ENCODE data around the gene ELOVL3. TPM values are rescaled to one million over a fixed set of nuclear protein-coding genes. Genes with fewer than 3 reads are reported as not detected.
"Not testable (repeated sequence)": the region's sequence is repeated elsewhere in the genome, so short reads cannot be mapped to it uniquely, and the experiment has no call there.

ELOVL3 gene, protein sequence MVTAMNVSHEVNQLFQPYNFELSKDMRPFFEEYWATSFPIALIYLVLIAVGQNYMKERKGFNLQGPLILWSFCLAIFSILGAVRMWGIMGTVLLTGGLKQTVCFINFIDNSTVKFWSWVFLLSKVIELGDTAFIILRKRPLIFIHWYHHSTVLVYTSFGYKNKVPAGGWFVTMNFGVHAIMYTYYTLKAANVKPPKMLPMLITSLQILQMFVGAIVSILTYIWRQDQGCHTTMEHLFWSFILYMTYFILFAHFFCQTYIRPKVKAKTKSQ
- total RNA-seq (0.35 TPM), polyA plus RNA-seq (ENCODE audit: insufficient read depth in 1 of 8, insufficient read length in 8 of 8, low replicate concordance in 1 of 8) (1 to 10 TPM in 1 of 8 donors, under 1 TPM in 7; 0.46 to 1.1 (median 0.60) TPM)
- long read RNA-seq, donor 1: 0 reads
- long read RNA-seq, donor 2: 0 reads
- long read RNA-seq, donor 3: 0 reads
- long read RNA-seq, donor 4: 0 reads
- long read RNA-seq, donor 5: 0 reads
- long read RNA-seq, donor 6, partial matches to known transcripts: 0 of 1 reads
- long read RNA-seq, donor 6, other reads (novel, unspliced or antisense): 0 of 1 reads
- long read RNA-seq, donor 7, partial matches to known transcripts: 0 of 1 reads
- long read RNA-seq, donor 7, other reads (novel, unspliced or antisense): 0 of 1 reads
- long read RNA-seq, donor 8: 0 reads
- long read RNA-seq, donor 9: 0 reads
- long read RNA-seq, donor 10: 0 reads
- long read RNA-seq, donor 11: 0 reads

DNA sequence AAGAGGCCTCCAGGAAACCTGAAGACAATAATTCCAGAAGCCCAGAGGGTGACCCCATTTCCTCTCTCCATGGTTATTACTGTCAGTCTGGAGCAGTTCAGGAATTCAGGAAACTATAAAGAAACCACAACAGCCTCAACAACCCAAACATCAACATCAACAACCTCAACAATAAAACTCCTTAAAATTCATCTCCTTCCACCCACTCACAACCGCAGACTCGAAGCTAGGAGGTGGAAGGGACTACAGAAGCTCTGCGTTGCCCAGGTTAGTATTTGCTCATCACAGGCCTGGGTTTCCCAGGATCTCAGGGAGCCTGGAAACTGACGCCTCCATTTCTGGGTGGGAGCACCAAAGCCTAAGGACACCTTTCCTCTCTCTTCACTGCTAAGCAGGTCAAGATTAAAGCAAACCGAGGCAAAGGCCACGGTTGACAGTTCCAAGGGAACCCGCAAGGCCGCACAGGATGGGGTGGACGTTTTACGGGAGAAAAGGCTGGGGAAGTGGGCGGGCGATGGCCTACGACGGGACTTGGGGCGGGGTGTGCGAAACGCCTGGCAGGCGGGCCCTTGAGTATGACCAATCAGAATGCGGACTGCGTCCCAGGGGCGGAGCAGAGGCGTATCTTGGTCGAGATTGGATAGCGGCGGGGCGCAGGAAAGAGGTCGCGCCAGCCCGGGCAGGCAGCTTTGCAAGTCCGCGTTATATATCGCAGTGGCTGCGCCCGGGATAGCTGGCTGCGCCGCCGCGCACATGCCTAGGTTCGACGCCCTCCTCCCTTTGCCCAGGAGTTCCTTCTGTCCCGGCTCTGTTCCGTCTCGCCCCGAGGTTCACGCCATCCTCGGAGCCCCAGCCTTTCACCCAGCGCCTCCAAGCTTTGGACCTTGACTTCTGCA is at the start of gene ELOVL3:
ELOVL3 (plus strand) TSS at position 654 of the 896 bp plus-strand sequence. CDS start 250 bp downstream, outside the sequence.
- peak within 1 kb of the TSS; percentile 31 for H3K4me3 ChIP-seq (ENCODE audit: low read length)
- no peaks in the 10 kb centered on the region for H3K9me3 ChIP-seq (replicated peaks; ENCODE audit: control insufficient read depth, low read depth, low read length)
- under 1% methylated on average over 33 of the region's 47 CpGs for WGBS (ENCODE audit: insufficient coverage)

DNA sequence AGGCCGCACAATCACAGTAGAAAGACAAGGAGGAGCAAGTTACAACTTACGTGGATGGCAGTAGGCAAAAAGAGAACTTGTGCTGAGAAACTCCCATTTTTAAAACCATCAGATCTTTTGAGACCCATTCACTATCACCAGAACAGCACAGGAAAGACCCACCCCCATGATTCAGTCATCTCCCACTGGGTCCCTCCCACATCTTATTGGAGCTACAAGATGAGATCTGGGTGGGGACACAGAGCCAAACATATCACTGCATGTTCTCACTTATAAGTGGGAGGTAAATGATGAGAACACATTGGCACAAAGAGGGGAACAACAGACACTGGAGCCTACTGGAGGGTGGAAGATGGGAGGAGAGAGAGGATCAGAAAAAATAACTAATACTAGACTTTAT is 41.5 kb upstream of the ELOVL3 start:
- DNase-seq: no peak
- Histone ChIP-seq H3K27me3 (ENCODE audit: control insufficient read depth, insufficient read depth, low read length) (no peaks in the 10 kb centered on the region), H3K4me1 (ENCODE audit: control insufficient read depth, insufficient read depth, low read length) (no peaks in the 10 kb centered on the region), H3K36me3 (ENCODE audit: control insufficient read depth, insufficient read depth, low read length) (no peaks in the 10 kb centered on the region), H3K27ac (ENCODE audit: low read length) (no peak overlapping the region), H3K4me3 (ENCODE audit: low read length) (no peak overlapping the region), H3K9me3 (replicated peaks; ENCODE audit: control insufficient read depth, low read depth, low read length) (peaks cover 2% of the 10 kb centered on the region)
- no CpG with 5 or more reads among the region's 2 CpGs for WGBS (ENCODE audit: insufficient coverage)

More for the DNA sequence above, at the start of gene ELOVL3:
- Histone ChIP-seq H3K36me3 (ENCODE audit: control insufficient read depth, insufficient read depth, low read length) (peaks cover 10% of the 10 kb centered on the region), H3K27me3 (ENCODE audit: control insufficient read depth, insufficient read depth, low read length) (peaks cover 17% of the 10 kb centered on the region), H3K4me1 (ENCODE audit: control insufficient read depth, insufficient read depth, low read length) (peaks cover 27% of the 10 kb centered on the region), H3K27ac (ENCODE audit: low read length) (peak within 1 kb of the TSS; percentile 91)
- DNase-seq: peak; percentile 98

DNA sequence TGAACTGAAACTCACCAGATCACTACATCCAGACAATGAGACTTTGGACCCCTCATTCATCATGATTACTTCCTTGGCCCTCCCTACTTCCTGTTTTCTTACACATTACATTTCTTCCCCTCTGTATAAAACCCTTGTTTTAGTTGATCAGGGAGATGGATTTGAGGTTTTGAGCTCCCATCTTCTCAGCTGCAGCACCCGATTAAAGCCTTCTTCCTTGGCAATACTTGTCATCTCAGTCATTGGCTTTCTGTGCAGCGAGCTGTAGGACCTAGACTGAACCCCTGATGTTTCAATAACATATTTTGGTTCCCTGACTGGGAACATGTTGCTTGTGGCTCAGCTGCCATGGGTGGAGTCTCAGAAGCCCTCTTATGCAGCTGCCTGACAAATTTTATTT is 40.8 kb upstream of the ELOVL3 start:
- DNase-seq: no peak
- H3K27me3 ChIP-seq (ENCODE audit: control insufficient read depth, insufficient read depth, low read length): no peaks in the 10 kb centered on the region
- no peak overlapping the region for H3K27ac ChIP-seq (ENCODE audit: low read length)
- H3K36me3 ChIP-seq (ENCODE audit: control insufficient read depth, insufficient read depth, low read length): no peaks in the 10 kb centered on the region
- no peak overlapping the region for H3K4me3 ChIP-seq (ENCODE audit: low read length)
- no peaks in the 10 kb centered on the region for H3K4me1 ChIP-seq (ENCODE audit: control insufficient read depth, insufficient read depth, low read length)
- 20% methylated on average over 1 of the region's 2 CpGs for WGBS (ENCODE audit: insufficient coverage)
- peaks cover 2% of the 10 kb centered on the region for H3K9me3 ChIP-seq (replicated peaks; ENCODE audit: control insufficient read depth, low read depth, low read length)

DNA sequence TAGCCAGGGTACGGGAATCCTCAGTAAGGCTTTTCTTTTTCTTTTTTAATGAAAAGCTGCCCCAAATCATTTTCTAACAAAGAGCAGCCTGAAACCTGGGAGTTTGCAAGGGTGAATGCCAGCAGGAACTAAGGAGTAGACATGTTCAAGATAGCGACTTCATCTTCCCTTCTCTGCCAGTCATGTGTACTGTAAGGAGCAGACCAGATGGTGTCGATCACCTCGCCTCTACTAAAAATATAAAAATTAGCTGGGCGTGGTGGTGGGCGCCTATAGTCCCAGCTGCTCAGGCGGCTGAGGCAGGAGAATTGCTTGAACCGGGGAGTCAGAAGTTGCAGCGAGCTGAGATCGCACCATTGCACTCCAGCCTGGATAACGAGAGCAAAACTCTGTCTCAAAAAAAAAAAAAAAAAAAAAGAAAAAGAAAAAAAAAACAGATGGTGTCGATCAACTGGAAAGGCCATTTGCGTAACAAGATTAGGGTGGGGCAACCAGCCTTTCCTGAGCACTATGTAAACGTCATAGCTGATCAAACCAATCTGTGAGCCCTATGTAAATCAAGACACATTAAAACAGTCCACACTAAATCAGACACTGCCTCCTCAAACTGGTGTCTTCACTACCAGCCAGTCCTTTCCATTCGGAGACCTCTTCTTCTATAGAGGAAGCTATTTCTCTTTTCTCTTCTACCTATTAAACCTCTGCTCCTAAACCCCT is 40.1 kb upstream of the ELOVL3 start:
- Histone ChIP-seq H3K27me3 (ENCODE audit: control insufficient read depth, insufficient read depth, low read length) (no peaks in the 10 kb centered on the region), H3K9me3 (replicated peaks; ENCODE audit: control insufficient read depth, low read depth, low read length) (peaks cover 2% of the 10 kb centered on the region), H3K36me3 (ENCODE audit: control insufficient read depth, insufficient read depth, low read length) (no peaks in the 10 kb centered on the region), H3K4me1 (ENCODE audit: control insufficient read depth, insufficient read depth, low read length) (no peaks in the 10 kb centered on the region), H3K27ac (ENCODE audit: low read length) (no peak overlapping the region), H3K4me3 (ENCODE audit: low read length) (peak overlapping the region; percentile 3)
- peak; percentile 32 for DNase-seq
- WGBS (ENCODE audit: insufficient coverage): 61% methylated on average over 4 of the region's 15 CpGs

DNA sequence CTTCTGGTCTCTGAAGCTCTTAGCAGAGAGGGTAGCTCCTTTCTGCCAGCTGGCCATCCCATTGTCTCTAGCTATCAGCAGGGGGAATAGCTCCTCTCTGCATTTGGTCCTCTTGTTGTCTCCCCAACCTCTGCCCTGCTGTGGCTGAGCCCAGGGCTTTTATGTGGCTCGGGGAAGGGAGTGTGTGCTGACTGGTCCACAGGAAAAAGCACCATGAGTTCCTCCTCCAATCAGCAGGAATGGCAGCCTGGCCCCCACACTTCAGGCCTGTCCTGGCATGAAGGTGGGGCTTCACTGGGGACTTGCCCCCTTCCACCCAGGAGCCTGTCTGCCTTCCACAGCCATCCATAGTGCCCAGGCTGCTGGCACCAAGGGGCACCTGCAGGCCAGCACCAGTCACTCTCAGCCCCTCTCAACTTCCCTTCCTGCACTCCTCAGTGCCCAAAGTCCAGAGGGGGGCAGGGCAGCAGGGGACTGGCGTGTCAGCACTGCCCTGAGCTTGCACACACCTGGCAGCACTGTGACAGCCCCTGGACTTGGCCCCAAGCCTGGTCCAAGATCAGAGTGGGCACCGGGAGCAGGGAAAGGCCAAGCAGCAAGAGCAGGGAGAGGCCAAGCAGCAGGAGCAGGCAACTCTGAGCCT is 37.7 kb upstream of the ELOVL3 start:
- peaks cover 9% of the 10 kb centered on the region for H3K9me3 ChIP-seq (replicated peaks; ENCODE audit: control insufficient read depth, low read depth, low read length)
- H3K27me3 ChIP-seq (ENCODE audit: control insufficient read depth, insufficient read depth, low read length): no peaks in the 10 kb centered on the region
- H3K4me3 ChIP-seq (ENCODE audit: low read length): no peak overlapping the region
- H3K4me1 ChIP-seq (ENCODE audit: control insufficient read depth, insufficient read depth, low read length): no peaks in the 10 kb centered on the region
- DNase-seq: no peak
- no peak overlapping the region for H3K27ac ChIP-seq (ENCODE audit: low read length)
- H3K36me3 ChIP-seq (ENCODE audit: control insufficient read depth, insufficient read depth, low read length): no peaks in the 10 kb centered on the region
- 50% methylated on average over 2 of the region's 3 CpGs for WGBS (ENCODE audit: insufficient coverage)

DNA sequence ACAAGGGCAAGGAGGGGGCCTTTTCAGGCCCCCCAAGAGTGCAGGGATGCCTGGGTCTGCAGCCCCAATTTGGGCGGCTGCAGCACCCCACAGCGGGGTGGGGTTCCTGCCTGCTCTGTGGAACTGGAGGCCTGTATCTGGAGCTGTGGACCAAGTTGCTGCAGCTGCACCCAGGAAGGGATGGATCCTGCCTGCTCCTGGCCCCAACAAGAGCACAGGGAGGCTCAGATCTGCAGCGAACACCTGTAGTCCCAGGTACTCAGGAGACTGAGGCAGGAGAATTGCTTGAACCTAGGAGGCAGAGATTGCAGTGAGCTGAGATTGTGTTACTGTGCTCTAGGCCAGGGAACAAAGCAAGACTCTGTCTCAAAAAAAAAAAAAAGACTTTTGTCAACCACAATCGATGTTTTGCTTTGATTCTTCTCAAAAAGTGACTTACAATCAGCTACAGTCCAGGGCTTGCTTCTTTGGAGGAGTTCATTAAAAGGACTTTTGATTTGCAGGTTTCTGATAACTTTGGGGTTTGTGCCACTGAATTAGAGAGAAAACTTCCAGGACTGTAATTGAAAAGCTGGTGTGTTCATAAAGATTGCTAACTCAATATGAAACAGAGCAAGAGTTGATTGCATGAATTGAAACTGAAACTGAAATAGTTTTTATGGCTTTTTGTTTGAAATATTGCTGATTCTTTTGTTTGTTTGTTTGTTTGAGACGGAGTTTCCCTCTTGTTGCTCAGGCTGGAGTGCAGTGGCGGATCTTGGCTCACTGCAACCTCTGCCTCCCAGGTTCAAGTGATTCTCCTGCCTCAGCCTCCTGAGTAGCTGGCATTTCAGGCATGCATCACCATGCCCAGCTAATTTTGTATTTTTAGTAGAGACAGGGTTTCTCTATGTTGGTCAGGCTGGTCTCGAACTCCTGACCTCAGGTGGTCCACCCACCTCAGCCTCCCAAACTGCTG is 36.9 kb upstream of the ELOVL3 start:
- H3K36me3 ChIP-seq (ENCODE audit: control insufficient read depth, insufficient read depth, low read length); H3K27me3 ChIP-seq (ENCODE audit: control insufficient read depth, insufficient read depth, low read length); DNase-seq; H3K9me3 ChIP-seq (replicated peaks; ENCODE audit: control insufficient read depth, low read depth, low read length); H3K27ac ChIP-seq (ENCODE audit: low read length); H3K4me1 ChIP-seq (ENCODE audit: control insufficient read depth, insufficient read depth, low read length); H3K4me3 ChIP-seq (ENCODE audit: low read length): not testable (repeated sequence)
- 82% methylated on average over 3 of the region's 7 CpGs for WGBS (ENCODE audit: insufficient coverage)

DNA sequence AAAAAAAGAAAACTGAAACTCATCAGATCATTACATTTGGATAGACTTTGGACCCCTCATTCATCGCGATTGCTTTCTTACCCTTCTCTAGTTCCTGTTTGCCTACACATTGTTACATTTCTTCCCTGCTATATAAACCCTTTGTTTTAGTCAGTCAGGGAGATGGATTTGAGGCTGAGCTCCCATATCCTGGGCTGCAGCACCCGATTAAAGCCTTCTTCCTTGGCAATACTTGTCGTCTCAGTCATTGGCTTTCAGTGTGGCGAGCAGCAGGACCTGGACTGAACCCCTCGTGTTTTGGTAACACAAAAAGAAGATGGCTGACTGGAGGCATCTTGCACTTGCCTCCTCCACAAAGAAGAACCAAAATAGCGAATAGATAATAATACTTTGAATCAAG is 34.1 kb upstream of the ELOVL3 start:
- no peak overlapping the region for H3K4me3 ChIP-seq (ENCODE audit: low read length)
- 83% methylated on average over 2 of the region's 7 CpGs for WGBS (ENCODE audit: insufficient coverage)

DNA sequence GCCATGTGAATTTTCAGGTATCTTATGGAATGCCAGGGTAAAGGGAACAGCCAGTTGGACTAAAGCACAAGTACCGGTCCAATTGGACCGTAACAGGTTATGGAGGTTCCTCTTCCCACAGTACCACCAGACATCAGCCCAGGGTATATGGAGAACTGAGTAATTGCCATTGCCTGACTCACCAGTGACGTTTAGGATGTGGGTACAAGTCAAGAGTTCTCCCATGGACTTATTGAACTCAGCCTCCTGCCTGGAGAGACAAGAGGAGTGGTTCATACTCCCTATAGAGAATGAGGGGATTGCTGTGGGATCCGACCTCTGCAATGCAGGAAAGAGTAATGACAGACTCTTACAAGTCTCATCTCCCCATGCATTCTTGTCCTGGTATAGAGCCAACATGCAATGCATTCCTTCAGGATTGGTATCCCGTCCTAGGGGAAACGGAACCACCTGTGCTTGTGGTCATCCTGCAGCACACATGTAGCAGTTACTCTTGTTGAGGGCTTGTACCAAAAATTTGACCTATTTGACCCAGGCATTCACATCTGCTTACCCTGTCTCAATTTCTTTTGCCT is 30.7 kb upstream of the ELOVL3 start:
- Histone ChIP-seq H3K36me3 (ENCODE audit: control insufficient read depth, insufficient read depth, low read length) (no peaks in the 10 kb centered on the region), H3K27me3 (ENCODE audit: control insufficient read depth, insufficient read depth, low read length) (no peaks in the 10 kb centered on the region), H3K4me1 (ENCODE audit: control insufficient read depth, insufficient read depth, low read length) (no peaks in the 10 kb centered on the region), H3K9me3 (replicated peaks; ENCODE audit: control insufficient read depth, low read depth, low read length) (peaks cover 7% of the 10 kb centered on the region), H3K27ac (ENCODE audit: low read length) (no peak overlapping the region), H3K4me3 (ENCODE audit: low read length) (no peak overlapping the region)
- 69% methylated on average over 2 of the region's 6 CpGs for WGBS (ENCODE audit: insufficient coverage)
- no peak for DNase-seq

More for the DNA sequence above, 34.1 kb upstream of the ELOVL3 start:
- H3K36me3 ChIP-seq (ENCODE audit: control insufficient read depth, insufficient read depth, low read length): no peaks in the 10 kb centered on the region
- DNase-seq: no peak
- no peak overlapping the region for H3K27ac ChIP-seq (ENCODE audit: low read length)
- peaks cover 7% of the 10 kb centered on the region for H3K9me3 ChIP-seq (replicated peaks; ENCODE audit: control insufficient read depth, low read depth, low read length)
- H3K27me3 ChIP-seq (ENCODE audit: control insufficient read depth, insufficient read depth, low read length): no peaks in the 10 kb centered on the region
- H3K4me1 ChIP-seq (ENCODE audit: control insufficient read depth, insufficient read depth, low read length): no peaks in the 10 kb centered on the region

All from muscle of leg (tissue), 16 donors.